ENCODE measurements around the gene INCA1.
A peak's percentile ranks its signal among the peaks of the same experiment; 100 is the strongest.

The INCA1 gene

DNA sequence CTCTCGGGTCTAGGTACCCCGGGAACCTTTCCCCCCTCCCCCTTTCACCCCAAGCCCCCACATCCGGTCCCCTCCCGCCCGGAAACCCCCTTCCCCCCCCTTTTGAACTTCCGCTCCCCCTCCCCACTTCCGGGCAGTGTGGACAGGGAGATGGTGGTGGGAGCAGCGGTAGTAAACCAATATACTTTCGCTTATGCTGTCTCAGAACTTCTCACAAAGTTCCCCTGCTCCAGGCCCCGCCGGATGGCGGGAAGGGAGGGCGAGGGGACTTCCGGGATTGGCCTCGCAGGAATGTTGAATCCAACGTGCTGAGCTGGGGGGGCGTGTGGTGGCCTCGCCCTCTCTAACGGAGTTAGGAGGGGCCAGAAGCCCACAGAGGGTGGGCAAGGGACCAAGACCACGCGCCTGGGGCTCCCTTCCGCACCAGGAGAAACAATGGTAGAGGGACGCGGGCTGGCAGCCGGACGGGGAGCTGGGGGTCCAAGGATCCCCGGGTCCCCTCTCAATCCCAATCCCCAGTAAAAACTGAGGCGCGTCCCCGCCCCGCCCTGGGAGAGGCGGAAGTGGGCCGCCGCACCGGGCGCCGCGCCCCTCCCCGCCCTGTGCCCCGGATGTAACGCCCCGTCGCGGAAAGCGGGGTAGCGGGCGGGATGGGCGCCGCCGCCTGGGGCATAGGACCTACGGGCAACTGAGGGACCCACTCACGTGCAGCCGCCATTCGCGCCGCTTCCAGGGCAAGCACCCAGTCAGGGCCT is 49.7 kb downstream of the INCA1 start:
- DNase-seq = peak; percentile 85

DNA sequence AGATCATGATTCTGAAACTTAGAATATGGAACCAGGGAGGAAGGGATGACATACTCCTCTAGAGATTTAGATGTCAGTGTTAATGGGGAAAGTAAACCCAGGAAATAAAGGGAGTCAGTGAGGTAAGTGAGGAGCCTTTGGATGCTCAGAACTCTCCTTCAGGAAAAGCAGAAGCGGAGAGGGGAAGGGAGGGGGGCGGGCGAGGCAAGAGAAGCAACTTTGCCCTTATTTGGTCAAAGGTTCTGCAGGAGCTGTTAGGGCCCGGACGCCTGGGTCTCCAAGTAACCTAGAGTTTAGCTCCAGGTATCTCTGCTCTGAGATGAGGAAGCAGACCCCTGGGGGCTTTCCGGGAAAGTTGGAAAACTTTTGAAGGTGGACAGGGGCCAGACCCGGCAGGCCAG is 50.3 kb downstream of the INCA1 start:
- peak; percentile 50 for DNase-seq

DNA sequence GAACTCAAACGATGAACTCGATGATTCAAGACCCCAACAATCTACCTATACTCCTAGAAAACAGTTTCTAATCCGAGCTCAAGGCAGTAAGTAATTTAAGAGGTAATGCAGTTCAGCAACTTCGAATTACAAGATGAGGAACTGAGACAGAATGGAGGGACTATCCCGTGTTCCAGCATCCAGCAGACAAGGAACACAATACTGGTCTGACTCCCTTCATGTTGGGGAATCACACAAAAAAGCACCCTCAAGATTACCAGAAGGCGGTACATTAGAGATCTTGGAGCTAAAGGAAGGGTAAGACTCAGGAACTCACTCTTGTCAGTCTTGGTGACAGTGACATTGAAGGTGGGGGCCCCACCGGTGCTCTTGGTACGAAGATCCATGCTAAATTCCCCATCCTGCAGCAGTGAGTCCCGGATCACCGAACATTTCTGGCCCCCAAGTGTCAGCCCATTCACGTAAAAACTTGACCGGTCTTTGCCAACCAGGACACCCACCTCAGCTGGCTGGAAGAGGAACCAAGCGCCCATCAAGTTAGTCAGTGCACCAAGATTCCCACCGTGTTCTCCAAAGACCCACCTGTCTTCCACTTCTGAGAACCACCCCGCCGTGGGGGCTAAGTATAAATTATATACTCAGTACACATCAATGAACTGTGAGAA is 50.9 kb downstream of the INCA1 start:
- DNase-seq = peak; percentile 73

DNA sequence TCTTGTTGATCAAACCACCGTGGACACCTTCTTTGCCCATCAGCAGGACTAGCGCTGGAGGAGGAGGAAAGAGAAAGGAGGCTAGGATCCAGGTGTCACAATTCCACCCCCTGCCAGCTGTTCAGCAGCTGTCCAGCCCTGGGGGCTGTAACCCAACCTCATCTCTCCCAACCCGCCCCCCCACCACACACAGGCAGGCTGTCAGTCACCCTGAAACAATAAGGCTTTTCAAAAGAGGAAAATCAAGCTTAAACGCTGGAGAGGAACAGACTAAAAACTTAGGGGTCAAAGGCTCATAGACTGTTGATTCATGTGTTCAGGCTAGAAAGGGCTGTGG is 51.4 kb downstream of the INCA1 start:
- no peak for DNase-seq

DNA sequence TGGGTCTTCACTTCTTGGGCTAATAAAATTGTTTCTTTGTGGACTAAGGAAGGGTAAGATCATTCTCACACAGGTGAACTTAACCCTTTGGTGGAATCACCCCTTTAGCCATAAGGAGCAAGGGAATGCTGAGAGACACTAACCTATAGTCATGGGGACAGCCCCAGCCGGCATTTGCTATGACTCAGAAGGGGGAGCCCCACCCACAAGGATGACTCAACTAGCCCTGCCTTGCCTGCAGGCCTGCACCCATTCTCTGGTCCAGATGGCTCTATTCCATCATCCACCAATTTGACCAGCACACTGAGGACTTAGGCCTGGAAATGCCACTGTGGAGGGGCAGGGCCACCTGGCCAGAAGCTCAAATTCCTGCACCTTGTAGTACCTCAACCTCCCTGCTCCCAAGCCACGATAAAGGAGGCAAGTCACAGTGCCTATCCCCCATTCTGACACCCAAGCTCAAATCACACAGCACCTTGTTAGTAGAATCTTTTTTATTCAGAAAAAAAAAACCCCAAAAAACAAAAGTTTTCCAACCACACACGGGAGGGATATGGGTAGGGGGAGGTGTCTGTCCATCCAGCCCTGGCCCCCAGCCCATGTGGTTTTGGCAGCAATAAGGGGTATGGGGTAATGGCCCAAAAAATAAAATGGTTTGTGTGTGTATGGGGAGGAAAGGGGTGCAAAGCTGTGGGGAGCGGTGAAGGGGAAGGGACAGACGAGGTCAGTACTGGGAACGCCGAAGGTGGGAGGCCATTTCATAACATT is 52.0 kb downstream of the INCA1 start:
- peak; percentile 94 for DNase-seq

DNA sequence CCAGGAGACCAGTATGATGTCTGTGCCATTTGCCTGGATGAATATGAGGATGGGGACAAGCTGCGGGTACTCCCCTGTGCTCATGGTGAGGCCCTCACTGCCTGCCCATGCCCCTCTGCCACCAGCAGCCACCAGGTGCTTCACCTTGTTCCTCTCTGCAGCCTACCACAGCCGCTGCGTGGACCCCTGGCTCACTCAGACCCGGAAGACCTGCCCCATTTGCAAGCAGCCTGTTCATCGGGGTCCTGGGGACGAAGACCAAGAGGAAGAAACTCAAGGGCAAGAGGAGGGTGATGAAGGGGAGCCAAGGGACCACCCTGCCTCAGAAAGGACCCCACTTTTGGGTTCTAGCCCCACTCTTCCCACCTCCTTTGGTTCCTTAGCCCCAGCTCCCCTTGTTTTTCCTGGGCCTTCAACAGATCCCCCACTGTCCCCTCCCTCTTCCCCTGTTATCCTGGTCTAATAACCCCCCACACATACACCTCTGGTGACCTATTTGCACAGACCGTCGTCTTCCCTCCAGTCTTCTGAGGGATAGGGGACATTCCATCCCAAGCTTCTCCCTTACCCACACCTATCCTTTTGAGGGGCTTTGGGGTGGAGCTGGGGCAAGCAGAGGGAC is 52.7 kb downstream of the INCA1 start:
- DNase-seq = no peak

DNA sequence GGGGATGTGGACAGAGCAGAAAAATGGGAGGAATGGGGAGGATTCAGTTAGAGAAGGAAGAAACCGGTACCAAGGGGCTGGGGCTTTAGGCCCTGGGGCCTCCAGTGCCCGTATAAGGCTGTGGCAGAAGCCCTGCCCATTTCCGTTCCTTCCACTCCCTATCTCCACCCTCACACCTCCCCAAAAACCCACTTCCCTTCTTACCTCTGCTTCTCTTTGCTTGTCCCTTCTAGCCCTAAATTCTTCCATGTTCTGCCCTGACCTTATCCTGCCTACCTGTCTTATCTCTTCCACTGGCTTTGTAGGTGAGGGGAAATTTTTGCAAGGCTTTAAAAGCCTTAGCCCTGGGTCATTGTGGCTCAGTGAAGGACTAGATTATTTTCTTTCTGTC is 53.2 kb downstream of the INCA1 start:
- DNase-seq = no peak

DNA sequence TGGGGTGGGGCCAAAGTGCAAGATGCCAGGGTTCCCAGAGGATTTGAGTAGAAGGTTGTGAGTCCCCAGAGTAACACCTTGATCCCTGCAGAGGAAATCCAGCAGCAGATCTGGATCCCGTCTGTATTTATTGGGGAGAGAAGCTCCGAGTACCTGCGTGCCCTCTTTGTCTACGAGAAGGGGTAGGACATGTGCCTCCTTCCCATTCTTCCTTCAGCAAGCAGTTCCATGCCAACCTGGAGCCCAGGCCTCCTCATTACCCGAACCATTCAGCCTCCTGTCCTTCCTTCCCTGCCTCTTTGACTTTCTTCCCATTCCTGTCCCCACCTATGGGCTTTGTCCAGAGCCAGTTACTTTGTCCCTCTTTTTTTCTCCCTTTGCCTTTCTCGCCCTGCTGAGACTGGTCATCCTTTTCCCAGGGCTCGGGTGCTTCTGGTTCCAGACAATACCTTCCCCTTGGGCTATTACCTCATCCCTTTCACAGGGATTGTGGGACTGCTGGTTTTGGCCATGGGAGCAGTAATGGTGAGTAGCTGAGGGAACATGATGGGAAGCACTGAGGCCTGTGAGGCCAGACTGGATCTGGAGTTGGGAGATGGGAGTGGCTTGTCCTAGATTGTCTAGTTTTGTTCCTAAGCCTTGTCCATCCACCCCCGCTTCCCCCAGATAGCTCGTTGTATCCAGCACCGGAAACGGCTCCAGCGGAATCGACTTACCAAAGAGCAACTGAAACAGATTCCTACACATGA is 54.4 kb downstream of the INCA1 start:
- DNase-seq = no peak

DNA sequence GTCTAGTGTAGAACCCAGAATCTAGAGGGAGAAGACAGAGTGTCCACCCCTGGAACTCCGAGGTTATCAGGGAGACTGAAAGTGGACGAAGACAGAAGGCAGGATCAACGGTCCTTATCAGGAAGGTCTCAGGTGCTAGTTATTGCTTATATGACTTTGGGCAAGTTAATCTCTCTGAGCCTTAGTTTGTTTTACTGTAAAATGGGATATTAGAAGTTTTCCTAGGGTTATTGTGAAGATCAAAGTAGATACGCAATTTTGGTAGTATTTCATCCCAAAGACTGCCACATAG is 56.1 kb downstream of the INCA1 start:
- no peak for DNase-seq

DNA sequence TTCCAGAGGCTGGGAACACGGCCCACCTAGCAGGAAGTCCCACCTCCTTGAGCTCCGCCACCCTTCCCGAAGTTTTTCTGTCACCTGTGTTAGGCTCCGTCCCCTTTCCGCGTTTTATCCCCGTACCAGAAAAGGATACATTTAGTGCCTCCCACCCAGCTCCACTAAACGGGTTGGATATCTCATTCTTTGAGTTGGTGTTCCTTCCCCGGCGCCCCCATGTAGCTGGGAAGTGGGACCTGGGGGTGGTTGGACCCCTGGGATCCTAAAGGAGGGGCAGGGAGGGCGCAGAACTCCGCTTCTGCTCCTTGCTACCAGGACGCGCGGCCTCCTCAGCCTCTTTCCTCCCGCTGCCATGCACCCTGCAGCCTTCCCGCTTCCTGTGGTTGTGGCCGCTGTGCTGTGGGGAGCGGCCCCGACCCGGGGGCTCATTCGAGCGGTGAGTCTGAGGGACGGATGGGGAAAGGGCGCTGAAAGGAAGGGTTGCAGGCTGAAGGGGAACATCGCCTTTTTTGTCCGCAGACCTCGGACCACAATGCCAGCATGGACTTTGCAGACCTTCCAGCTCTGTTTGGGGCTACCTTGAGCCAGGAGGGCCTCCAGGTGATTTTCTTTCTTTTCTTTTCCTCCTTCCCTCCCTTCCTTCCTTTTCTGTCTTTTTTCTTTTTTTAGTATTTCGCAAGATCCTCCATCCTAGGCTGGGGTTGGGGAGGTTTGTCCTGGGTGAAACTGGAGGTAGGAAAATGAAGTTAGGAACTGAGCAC is 56.6 kb downstream of the INCA1 start:
- DNase-seq = no peak

DNA sequence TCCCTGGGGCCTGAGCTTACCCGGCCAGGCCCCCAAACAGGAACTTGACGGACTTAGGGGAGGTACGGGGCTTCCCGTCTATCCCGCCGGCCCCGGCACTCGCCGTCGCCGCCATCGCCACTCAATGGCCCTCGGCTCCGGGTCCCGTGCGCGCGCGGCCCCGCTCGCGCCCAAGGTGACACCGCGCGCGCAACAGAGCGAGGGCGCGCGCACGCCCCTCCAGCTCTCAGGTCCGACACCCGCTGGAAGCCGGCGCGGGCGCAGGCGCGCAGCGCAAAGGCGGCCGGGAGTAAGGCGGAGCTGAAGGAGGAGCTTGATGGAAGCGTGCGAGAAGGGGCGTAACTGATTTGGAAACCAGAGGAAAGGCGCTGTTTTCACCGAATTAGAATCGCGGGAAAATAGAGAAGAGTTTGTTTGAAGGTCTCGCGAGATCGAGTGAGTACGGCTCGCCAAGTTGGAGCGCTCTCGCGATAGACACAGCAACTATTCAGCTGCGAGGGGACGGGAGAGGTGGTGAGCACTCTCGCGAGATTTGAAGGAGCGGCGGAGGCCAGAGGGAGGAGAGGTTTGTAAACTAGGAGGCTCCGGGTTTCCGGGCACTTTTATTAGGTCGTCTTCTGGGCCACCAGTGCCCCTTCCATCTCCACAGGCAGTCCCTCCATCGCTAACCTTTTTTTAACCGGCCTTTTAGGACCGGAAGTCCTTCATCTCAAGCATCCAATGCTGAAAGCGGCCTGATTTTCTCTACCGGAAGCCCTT is 57.3 kb downstream of the INCA1 start, which contains the start of the genes RNF167 and SLC25A11:
RNF167 (plus strand) TSS at position 473 of the 759 bp plus-strand sequence. CDS start 642 bp downstream, outside the sequence.
SLC25A11 (minus strand) TSS at position 251 of the 759 bp plus-strand sequence; CDS start at position 115, 136 bp downstream.
- peak; percentile 99 for DNase-seq

DNA sequence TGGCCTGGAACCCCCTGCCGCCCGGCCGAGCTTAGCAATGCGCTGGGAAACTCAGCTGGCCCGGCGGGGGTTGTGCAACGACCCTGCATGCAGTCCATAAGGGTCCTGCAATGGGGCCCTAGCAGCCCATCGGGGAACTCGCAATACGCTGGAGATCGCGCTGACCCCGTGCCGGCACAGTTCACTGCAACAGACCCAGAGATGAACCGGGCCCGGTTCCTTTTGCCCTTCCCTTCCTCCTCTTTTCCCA is 57.9 kb downstream of the INCA1 start:
- no peak for DNase-seq

DNA sequence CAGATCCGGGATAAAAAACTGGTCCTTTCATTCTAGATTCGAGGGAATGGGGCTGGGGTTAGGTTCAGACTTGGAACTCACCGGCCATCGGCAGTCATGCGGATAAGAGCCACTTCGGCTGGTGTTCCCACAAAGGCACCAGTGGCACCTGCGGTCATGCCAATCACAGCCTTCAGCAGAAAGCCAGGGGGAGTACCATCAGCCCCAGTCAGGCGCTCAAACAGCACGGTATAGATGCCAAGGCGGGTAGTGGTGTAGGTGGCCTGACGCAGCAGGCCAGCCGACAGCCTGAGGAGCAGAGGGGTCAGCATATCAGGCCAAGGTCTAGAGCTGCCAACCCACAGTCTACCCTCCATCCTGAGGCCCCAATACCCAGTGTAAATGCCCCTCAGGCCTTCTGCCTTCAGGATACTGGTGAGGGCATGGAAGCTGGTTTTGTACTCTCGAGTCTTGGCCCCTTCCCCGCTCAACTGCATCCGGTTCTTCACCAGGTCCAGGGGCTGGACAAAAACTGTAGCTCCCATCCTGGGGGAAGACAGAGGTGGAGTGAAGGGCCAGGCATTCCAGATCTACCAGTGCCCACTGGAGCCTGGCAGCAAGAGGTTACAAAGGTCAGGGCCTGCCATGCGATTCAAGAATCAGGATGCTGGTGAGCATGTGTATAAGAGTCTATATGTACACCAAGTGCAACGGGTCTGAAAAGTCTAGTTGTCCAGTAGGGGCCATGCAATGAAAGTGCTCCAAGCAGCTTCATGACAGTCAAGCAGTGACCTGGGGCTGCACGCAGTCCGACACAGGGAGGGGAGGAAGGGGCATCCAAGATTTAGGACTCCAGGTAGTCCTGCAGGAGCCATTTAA is 58.4 kb downstream of the INCA1 start:
- no peak for DNase-seq

All from suppressor macrophage treated with lipopolysaccharide for 4 hours (primary cell).